Endothelial cell of umbilical vein (primary cell): ENCODE data around the gene SLC6A20. TPM values are rescaled to one million over a fixed set of nuclear protein-coding genes. Genes with fewer than 3 reads are reported as not detected.

ENCODE experiments used
- BruUV-seq: library from RNA; stranded (reverse); fragments of 400-500 nt; replicated peaks from 2 replicates; lab custom pipeline; 2021; lab: Mats Ljungman, UMichigan
- CTCF ChIA-PET: fragments of 300-600, 350-600 bp; sonication (Branson Sonifier 250); formaldehyde crosslinking; loops from one replicate; lab custom pipeline; 2021; ENCODE audit warnings: antibody characterized with exemption, inconsistent platforms; lab: Charles Lee
- POLR2A ChIA-PET: fragments of 300-600, 350-600 bp; sonication (Branson Sonifier 250); formaldehyde crosslinking; loops from one replicate; lab custom pipeline; 2021; ENCODE audit warnings: antibody characterized with exemption, inconsistent platforms; lab: Charles Lee
- DNase-seq: peaks from one replicate; pipeline ENCODE4 v3.0.0-alpha.2; 2011; ENCODE audit warnings: low read depth, low spot score
- FAIRE-seq: peaks from 2 replicates; lab custom pipeline; 2011; peaks lifted over from hg19 to GRCh38; lab: Jason Lieb, UNC
- H2AFZ ChIP-seq: 2 replicates; pipeline ENCODE4 v1.6.0; 2012; ENCODE audit warnings: low read depth, low read length, control low read depth, inconsistent platforms
- H3K27ac ChIP-seq: 2 replicates; pipeline ENCODE4 v1.5.1; 2011; ENCODE audit warnings: low read depth, mild to moderate bottlenecking, control low read depth, low read length, moderate library complexity; ENCODE audit not compliant: insufficient read depth
- H3K27me3 ChIP-seq, 2 experiments: 2 replicates each; pipeline versions ENCODE4 v1.6.0 to v1.6.1; 2011; ENCODE audit warnings: low read length in 2 of 2, mixed read lengths in 1 of 2; ENCODE audit not compliant: control insufficient read depth in 2 of 2, insufficient read depth in 2 of 2
- H3K36me3 ChIP-seq, 2 experiments: 2 replicates in 1 of 2; 3 replicates in 1 of 2; pipeline ENCODE4 v1.5.1; 2011; ENCODE audit warnings: low read length in 2 of 2, mild to moderate bottlenecking in 1 of 2, moderate library complexity in 1 of 2; ENCODE audit not compliant: control insufficient read depth in 2 of 2, insufficient read depth in 2 of 2; ENCODE audit errors: extremely low read depth in 1 of 2
- H3K4me1 ChIP-seq: 3 replicates; pipeline ENCODE4 v1.5.1; 2011; ENCODE audit warnings: mild to moderate bottlenecking, low read length; ENCODE audit not compliant: control insufficient read depth, insufficient read depth; ENCODE audit errors: extremely low read depth
- H3K4me2 ChIP-seq: 2 replicates; pipeline ENCODE4 v1.6.1; 2011; ENCODE audit warnings: low read length, control low read depth, mixed read lengths; ENCODE audit not compliant: insufficient read depth
- H3K4me3 ChIP-seq, 3 experiments: fragments of 200-600 bp in 1 of 3; sonication (generic), shearing (Covaris generic) in 1 of 3; replicated peaks in 1 of 3; 2 replicates each; pipeline ENCODE4 v1.5.1; 2011 to 2016; ENCODE audit warnings: control low read depth in 3 of 3, low read length in 3 of 3, mild to moderate bottlenecking in 2 of 3, inconsistent platforms in 1 of 3, low read depth in 1 of 3, moderate library complexity in 1 of 3; ENCODE audit not compliant: insufficient read depth in 1 of 3
- H3K79me2 ChIP-seq: 2 replicates; pipeline ENCODE4 v1.6.0; 2012; ENCODE audit warnings: low read length, inconsistent platforms; ENCODE audit not compliant: control insufficient read depth, insufficient read depth
- H3K9ac ChIP-seq: replicated peaks from 2 replicates; pipeline ENCODE3; 2011; ENCODE audit warnings: low read length, control low read depth; ENCODE audit not compliant: insufficient read depth; ENCODE audit errors: extremely low read depth
- H3K9me1 ChIP-seq: replicated peaks from 3 replicates; pipeline ENCODE4 v1.6.0; 2011; ENCODE audit warnings: mild to moderate bottlenecking, low read length; ENCODE audit not compliant: control insufficient read depth, insufficient read depth; ENCODE audit errors: extremely low read depth
- H3K9me3 ChIP-seq: replicated peaks from 2 replicates; pipeline ENCODE4 v1.5.1; 2012; ENCODE audit warnings: low read length, inconsistent platforms; ENCODE audit not compliant: control insufficient read depth, insufficient read depth
- H4K20me1 ChIP-seq: replicated peaks from 2 replicates; pipeline ENCODE3; 2011; ENCODE audit warnings: mild to moderate bottlenecking, low read length; ENCODE audit not compliant: control insufficient read depth, insufficient read depth; ENCODE audit errors: extremely low read depth
- EZH2 ChIP-seq: IDR thresholded peaks from 2 replicates; pipeline ENCODE4 v1.6.1; 2012; ENCODE audit warnings: borderline replicate concordance, low read depth, mild to moderate bottlenecking, moderate library complexity, low read length, inconsistent platforms; ENCODE audit not compliant: severe bottlenecking
- FOS ChIP-seq: IDR thresholded peaks from 2 replicates; pipeline ENCODE4 v1.6.1; 2011; ENCODE audit warnings: mild to moderate bottlenecking, low read length, moderate library complexity, borderline replicate concordance; ENCODE audit not compliant: insufficient read depth
- GATA2 ChIP-seq: IDR thresholded peaks from 2 replicates; pipeline ENCODE4 v1.7.0; 2011; ENCODE audit warnings: low read depth, mild to moderate bottlenecking, moderate library complexity, mixed read lengths, low read length; ENCODE audit not compliant: insufficient read length, insufficient read depth
- JUN ChIP-seq: IDR thresholded peaks from 2 replicates; pipeline ENCODE4 v1.6.1; 2011; ENCODE audit warnings: borderline replicate concordance, low read depth; ENCODE audit not compliant: insufficient read length, insufficient read depth
- MYC ChIP-seq: IDR thresholded peaks from one replicate; pipeline ENCODE4 v1.6.1; 2011; ENCODE audit warnings: mild to moderate bottlenecking, low read depth, low read length
- POLR2A ChIP-seq: IDR thresholded peaks from 2 replicates; pipeline ENCODE4 v1.6.1; 2012; ENCODE audit warnings: low read depth, mild to moderate bottlenecking, control low read depth, low read length
- POLR2AphosphoS5 ChIP-seq: IDR thresholded peaks from 2 replicates; pipeline ENCODE4 v1.6.1; 2012; ENCODE audit warnings: low read depth, mild to moderate bottlenecking, control low read depth, low read length, moderate library complexity; ENCODE audit not compliant: insufficient read depth
- dilution Hi-C: fragments of 300-500 bp; cut with MboI; formaldehyde crosslinking; loops from one replicate; pipeline ENCODE4 v1.15.0; 2019; ENCODE audit warnings: low sequenced_read_pairs; ENCODE audit not compliant: extremely low pct_ligation_motif_present
- intact Hi-C: fragments of 100-400 bp; cut with micrococcal nuclease; formaldehyde crosslinking; loops from one replicate; pipeline ENCODE4 v1.10.0; 2022
- polyA plus RNA-seq, 4 experiments: library from polyadenylated mRNA; depleted of rRNA in 3 of 4; stranded (reverse) in 3 of 4; unstranded in 1 of 4; fragments of >200 nt; gene quantifications; 2 replicates each; pipeline versions ENCODE4 v1.2.1 to v1.2.3, GENCODE V29; 2011 to 2012; ENCODE audit warnings: missing spikeins in 1 of 4
- total RNA-seq: library from RNA; stranded (reverse); gene quantifications from 2 replicates; pipeline ENCODE4 v1.2.3, GENCODE V29; 2021
- TF ChIP-seq, protein P1 (sequence below), 2 donors: IDR thresholded peaks; 1 replicate in 1 of 2; 2 replicates in 1 of 2; pipeline ENCODE4 v1.5.1; 2011; ENCODE audit warnings: low read length in 2 of 2, mild to moderate bottlenecking in 2 of 2, moderate library complexity in 2 of 2, control low read depth in 1 of 2, inconsistent platforms in 1 of 2, low read depth in 1 of 2; ENCODE audit not compliant: insufficient read depth in 1 of 2; ENCODE audit errors: extremely low read depth in 1 of 2
- TF ChIP-seq, protein P2 (sequence below): IDR thresholded peaks from 2 replicates; pipeline ENCODE4 v1.6.1; 2011; ENCODE audit not compliant: insufficient read depth, insufficient read length

SLC6A20 gene
- total and polyA plus RNA-seq, 2 donors (not counting 3 experiments of a cell fraction or from before 2014, with no cell fraction given) = not detected

DNA sequence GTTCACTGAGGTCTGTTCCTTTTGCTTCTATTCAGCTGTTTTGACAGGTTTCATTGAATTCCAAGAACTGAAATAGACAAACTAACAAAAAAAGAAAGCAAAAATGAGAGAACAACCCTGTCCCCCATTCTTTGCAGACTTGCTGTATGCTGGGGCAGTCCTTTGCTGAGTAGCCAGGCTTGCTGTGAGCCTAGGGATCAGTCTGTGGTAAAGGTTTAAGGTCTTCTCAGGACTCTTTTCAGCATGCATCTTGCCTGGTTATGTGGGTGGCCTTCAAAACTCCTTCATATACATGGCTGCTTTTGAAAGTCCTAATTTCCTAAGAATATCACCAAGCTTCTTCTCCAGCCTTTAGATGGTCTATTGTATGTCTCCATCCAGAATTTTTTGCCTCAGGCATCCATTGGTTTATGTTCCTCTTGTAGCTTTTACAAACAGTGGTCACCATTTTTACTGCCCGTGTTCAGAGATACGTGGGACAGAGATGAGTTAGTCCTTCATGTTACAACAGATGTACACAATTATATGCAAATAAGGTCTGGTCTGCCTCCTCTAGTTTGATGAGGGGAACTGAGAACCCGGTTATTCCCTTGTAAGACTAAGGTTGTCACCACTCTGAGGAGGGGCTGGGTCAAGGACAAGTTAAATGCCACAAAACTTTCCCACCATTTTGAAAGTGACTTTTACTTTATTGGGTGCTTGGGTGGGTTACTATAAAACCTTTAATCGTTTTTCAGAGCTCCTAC is 65.8 kb downstream of the SLC6A20 start:
- Histone ChIP-seq H3K4me2 (no peak overlapping the region), H3K27ac (no peak overlapping the region), H3K4me1 (no peaks in the 10 kb centered on the region), H4K20me1 (no peaks in the 10 kb centered on the region), H3K9me1 (no peaks in the 10 kb centered on the region), H2AFZ (no peak overlapping the region), H3K27me3 (no peaks in the 10 kb centered on the region), H3K9me3 (no peaks in the 10 kb centered on the region), H3K9ac (no peak overlapping the region), H3K4me3 (no peak overlapping the region), H3K36me3 (peaks cover 4 to 12% of the 10 kb centered on the region in 2 experiments), H3K79me2 (no peaks in the 10 kb centered on the region)
- FAIRE-seq = no peak
- POLR2A ChIA-PET = no interaction called here
- intact Hi-C loops (no loop called here), dilution Hi-C loops (no loop called here)
- BruUV-seq = no TSS peak
- CTCF ChIA-PET = interaction anchor here (1.1 kb wide), 1 partner anchor 17 kb away, joined by 5 read pairs; no protein-coding TSS in a partner anchor
- TF ChIP-seq, protein P1, sequence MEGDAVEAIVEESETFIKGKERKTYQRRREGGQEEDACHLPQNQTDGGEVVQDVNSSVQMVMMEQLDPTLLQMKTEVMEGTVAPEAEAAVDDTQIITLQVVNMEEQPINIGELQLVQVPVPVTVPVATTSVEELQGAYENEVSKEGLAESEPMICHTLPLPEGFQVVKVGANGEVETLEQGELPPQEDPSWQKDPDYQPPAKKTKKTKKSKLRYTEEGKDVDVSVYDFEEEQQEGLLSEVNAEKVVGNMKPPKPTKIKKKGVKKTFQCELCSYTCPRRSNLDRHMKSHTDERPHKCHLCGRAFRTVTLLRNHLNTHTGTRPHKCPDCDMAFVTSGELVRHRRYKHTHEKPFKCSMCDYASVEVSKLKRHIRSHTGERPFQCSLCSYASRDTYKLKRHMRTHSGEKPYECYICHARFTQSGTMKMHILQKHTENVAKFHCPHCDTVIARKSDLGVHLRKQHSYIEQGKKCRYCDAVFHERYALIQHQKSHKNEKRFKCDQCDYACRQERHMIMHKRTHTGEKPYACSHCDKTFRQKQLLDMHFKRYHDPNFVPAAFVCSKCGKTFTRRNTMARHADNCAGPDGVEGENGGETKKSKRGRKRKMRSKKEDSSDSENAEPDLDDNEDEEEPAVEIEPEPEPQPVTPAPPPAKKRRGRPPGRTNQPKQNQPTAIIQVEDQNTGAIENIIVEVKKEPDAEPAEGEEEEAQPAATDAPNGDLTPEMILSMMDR (IDR thresholded peaks at IDR 0.05; ENCODE audit: extremely low read depth in 1 of 2, insufficient read depth in 1 of 2, low read depth in 1 of 2, low read length in 2 of 2) = no peak
- TF ChIP-seq POLR2A = no peak
- no peak for TF ChIP-seq JUN
- TF ChIP-seq, protein P2, sequence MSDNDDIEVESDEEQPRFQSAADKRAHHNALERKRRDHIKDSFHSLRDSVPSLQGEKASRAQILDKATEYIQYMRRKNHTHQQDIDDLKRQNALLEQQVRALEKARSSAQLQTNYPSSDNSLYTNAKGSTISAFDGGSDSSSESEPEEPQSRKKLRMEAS = no peak
- no peak for TF ChIP-seq FOS
- TF ChIP-seq GATA2 = no peak
- TF ChIP-seq MYC = no peak
- TF ChIP-seq POLR2AphosphoS5 = no peak
- TF ChIP-seq EZH2 = no peak
- no peak for DNase-seq
